Loucy (cell line): Measurements from ENCODE around the gene SLC1A6.
A peak's percentile ranks its signal among the peaks of the same experiment; 100 is the strongest.

Experiments
- H2AFZ ChIP-seq: fragments of 200-600 bp; sonication (generic); 2 replicates; pipeline ENCODE4 v1.6.0; 2016; ENCODE audit warnings: antibody characterized with exemption, mild to moderate bottlenecking, low read length, moderate library complexity
- H3F3A ChIP-seq: fragments of 200-600 bp; 2 replicates; pipeline ENCODE4 v1.6.0; 2016; ENCODE audit warnings: antibody characterized with exemption, low read depth, mild to moderate bottlenecking
- H3K27me3 ChIP-seq: fragments of 200-600 bp; sonication (generic); 2 replicates; pipeline ENCODE4 v1.6.1; 2014; ENCODE audit warnings: low read length, mild to moderate bottlenecking; ENCODE audit not compliant: insufficient read depth, poor library complexity, severe bottlenecking
- H3K36me3 ChIP-seq: fragments of 200-600 bp; sonication (generic); 2 replicates; pipeline ENCODE4 v1.6.1; 2016; ENCODE audit warnings: low read length; ENCODE audit not compliant: insufficient read depth
- H3K4me1 ChIP-seq: fragments of 200-600 bp; sonication (generic); 2 replicates; pipeline ENCODE4 v1.5.1; 2014; ENCODE audit warnings: low read length, mild to moderate bottlenecking; ENCODE audit not compliant: insufficient read depth, poor library complexity, severe bottlenecking
- H3K4me2 ChIP-seq: fragments of 200-600 bp; sonication (generic); 2 replicates; pipeline ENCODE4 v1.6.0; 2014; ENCODE audit warnings: antibody characterized with exemption, low read length, low read depth, mild to moderate bottlenecking; ENCODE audit not compliant: poor library complexity, severe bottlenecking
- H3K4me3 ChIP-seq: fragments of 200-600 bp; sonication (generic); 2 replicates; pipeline ENCODE4 v1.5.1; 2014; ENCODE audit warnings: low read length, mild to moderate bottlenecking, mixed read lengths; ENCODE audit not compliant: poor library complexity, severe bottlenecking
- H3K79me2 ChIP-seq: fragments of 200-600 bp; sonication (generic); 2 replicates; pipeline ENCODE4 v1.6.1; 2014; ENCODE audit warnings: low read length; ENCODE audit not compliant: insufficient read depth
- H3K9ac ChIP-seq: fragments of 200-600 bp; sonication (generic); 2 replicates; pipeline ENCODE4 v1.6.0; 2014; ENCODE audit warnings: mild to moderate bottlenecking, low read depth, low read length, moderate library complexity; ENCODE audit not compliant: poor library complexity, severe bottlenecking
- H3K9me2 ChIP-seq: fragments of 200-600 bp; sonication (generic); replicated peaks from 2 replicates; pipeline ENCODE4 v1.6.1; 2016; ENCODE audit warnings: low read depth, low read length, mixed read lengths
- H3K9me3 ChIP-seq: fragments of 200-600 bp; sonication (generic); 2 replicates; pipeline ENCODE4 v1.6.1; 2014; ENCODE audit warnings: mild to moderate bottlenecking, antibody characterized with exemption, low read length, low read depth; ENCODE audit not compliant: insufficient read depth
- H4K20me1 ChIP-seq: fragments of 200-600 bp; sonication (generic); 2 replicates; pipeline ENCODE4 v1.6.0; 2014; ENCODE audit warnings: antibody characterized with exemption, low read length, mild to moderate bottlenecking; ENCODE audit not compliant: insufficient read depth, poor library complexity, severe bottlenecking
- CTCF ChIP-seq: fragments of 200-600 bp; sonication (generic); conservative IDR thresholded peaks from 2 replicates; pipeline ENCODE4 v1.5.1; 2014; ENCODE audit warnings: mild to moderate bottlenecking, antibody characterized with exemption, low read length
- EZH2phosphoT487 ChIP-seq: fragments of 200-600 bp; IDR thresholded peaks from 2 replicates; pipeline ENCODE4 v1.6.1; 2018; ENCODE audit warnings: antibody characterized with exemption, mild to moderate bottlenecking, moderate library complexity, borderline replicate concordance

Gene SLC1A6

GRCh38 chr19:14979476-14980255 lies at the start of gene SLC1A6:
SLC1A6 (minus strand) TSS chr19:14979864; CDS start chr19:14972910, 6,954 bp downstream.
- H3K36me3 ChIP-seq, result no peaks in the 10 kb centered on the region

DNA sequence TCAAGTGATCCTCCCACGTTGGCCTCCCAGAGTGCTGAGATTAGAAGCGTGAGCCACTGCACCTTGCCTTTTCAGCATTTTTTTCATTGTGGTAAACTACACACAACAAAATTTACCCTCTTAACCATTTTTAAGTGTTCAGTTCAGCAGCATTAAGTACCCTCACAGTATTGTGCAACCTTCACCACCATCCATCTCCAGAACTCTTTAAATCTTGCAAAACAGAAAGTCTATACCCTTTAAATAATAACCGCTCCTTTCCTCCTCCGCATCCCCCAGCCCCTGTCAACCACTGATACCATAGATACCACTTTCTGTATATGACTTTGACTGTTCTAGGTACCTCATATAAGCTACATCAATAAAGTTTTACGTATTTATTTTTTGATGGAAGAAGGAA lies 48.8 kb upstream of the SLC1A6 start:
- H3K4me2 ChIP-seq, result no peak overlapping the region
- no peaks in the 10 kb centered on the region for H3K27me3 ChIP-seq
- no peak overlapping the region for H3K4me3 ChIP-seq
- H3K9ac ChIP-seq, result no peak overlapping the region
- no peaks in the 10 kb centered on the region for H3F3A ChIP-seq
- H3K9me2 ChIP-seq, result no peaks in the 10 kb centered on the region
- TF ChIP-seq EZH2phosphoT487 (no peak), CTCF (no peak)
- H3K4me1 ChIP-seq, result no peaks in the 10 kb centered on the region
- no peak overlapping the region for H2AFZ ChIP-seq
- no peaks in the 10 kb centered on the region for H3K79me2 ChIP-seq
- no peaks in the 10 kb centered on the region for H3K9me3 ChIP-seq
- no peaks in the 10 kb centered on the region for H3K36me3 ChIP-seq
- no peaks in the 10 kb centered on the region for H4K20me1 ChIP-seq

More at GRCh38 chr19:14979476-14980255, at the start of gene SLC1A6:
- TF ChIP-seq EZH2phosphoT487 (no peak), CTCF (no peak)
- Histone ChIP-seq H3K9ac (no peak within 1 kb of the TSS), H3K79me2 (no peaks in the 10 kb centered on the region), H3F3A (no peaks in the 10 kb centered on the region), H3K4me3 (no peak within 1 kb of the TSS), H3K9me2 (no peaks in the 10 kb centered on the region), H3K9me3 (no peaks in the 10 kb centered on the region), H3K4me2 (no peak within 1 kb of the TSS), H3K4me1 (no peaks in the 10 kb centered on the region), H4K20me1 (no peaks in the 10 kb centered on the region), H3K27me3 (no peaks in the 10 kb centered on the region), H2AFZ (no peak within 1 kb of the TSS)

DNA sequence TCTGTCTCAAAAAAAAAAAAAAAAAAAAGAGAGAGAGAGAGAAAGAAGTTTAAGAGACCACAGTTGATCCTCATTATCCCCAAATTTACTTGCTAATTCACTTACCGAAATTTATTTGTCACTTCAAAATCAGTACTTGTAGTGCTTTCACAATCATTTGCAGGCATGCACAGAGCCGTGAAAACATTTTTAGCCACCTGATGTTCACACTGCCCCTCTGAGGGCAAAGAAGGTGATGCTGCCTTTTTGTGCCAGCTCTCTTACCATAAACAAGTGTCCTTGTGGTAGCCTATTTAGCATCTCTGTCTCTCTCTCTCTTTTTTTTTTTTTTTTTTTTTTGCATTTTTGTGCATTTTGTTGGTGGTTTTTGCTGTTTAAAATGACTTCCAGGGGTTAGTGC lies 45.6 kb upstream of the SLC1A6 start:
- Histone ChIP-seq H3K9ac (no peak overlapping the region), H4K20me1 (no peaks in the 10 kb centered on the region), H3K4me3 (no peak overlapping the region), H3K27me3 (no peaks in the 10 kb centered on the region), H2AFZ (no peak overlapping the region), H3K4me1 (no peaks in the 10 kb centered on the region), H3K9me3 (no peaks in the 10 kb centered on the region), H3F3A (no peaks in the 10 kb centered on the region), H3K4me2 (no peak overlapping the region), H3K9me2 (no peaks in the 10 kb centered on the region), H3K79me2 (no peaks in the 10 kb centered on the region), H3K36me3 (no peaks in the 10 kb centered on the region)
- TF ChIP-seq CTCF (peak; percentile 56), EZH2phosphoT487 (no peak)
